ENCODE data around the gene GPR137B. TPM values are rescaled to one million over a fixed set of nuclear protein-coding genes. Genes with fewer than 3 reads are reported as not detected.

The GPR137B gene
- total RNA-seq, 1 donor from 2014 or later: 11.8 TPM

GRCh38 chr1:236150986-236151385 lies 8.6 kb downstream of the GPR137B start:
- H3K27me3 Mint-ChIP-seq (ENCODE audit: low read depth): no peaks in the 10 kb centered on the region
- no peak overlapping the region for H3K27ac Mint-ChIP-seq (ENCODE audit: unreplicated experiment)
- no peak for DNase-seq (ENCODE audit: low read depth, low spot score)
- H3K9me3 Mint-ChIP-seq: no peaks in the 10 kb centered on the region
- H3K4me1 Mint-ChIP-seq: peaks cover 39% of the 10 kb centered on the region
- H3K4me3 Mint-ChIP-seq: no peak overlapping the region
- H3K36me3 Mint-ChIP-seq (ENCODE audit: low read depth): no peaks in the 10 kb centered on the region
- no peak for TF ChIP-seq CTCF (conservative IDR thresholded peaks at IDR 0.05)

DNA sequence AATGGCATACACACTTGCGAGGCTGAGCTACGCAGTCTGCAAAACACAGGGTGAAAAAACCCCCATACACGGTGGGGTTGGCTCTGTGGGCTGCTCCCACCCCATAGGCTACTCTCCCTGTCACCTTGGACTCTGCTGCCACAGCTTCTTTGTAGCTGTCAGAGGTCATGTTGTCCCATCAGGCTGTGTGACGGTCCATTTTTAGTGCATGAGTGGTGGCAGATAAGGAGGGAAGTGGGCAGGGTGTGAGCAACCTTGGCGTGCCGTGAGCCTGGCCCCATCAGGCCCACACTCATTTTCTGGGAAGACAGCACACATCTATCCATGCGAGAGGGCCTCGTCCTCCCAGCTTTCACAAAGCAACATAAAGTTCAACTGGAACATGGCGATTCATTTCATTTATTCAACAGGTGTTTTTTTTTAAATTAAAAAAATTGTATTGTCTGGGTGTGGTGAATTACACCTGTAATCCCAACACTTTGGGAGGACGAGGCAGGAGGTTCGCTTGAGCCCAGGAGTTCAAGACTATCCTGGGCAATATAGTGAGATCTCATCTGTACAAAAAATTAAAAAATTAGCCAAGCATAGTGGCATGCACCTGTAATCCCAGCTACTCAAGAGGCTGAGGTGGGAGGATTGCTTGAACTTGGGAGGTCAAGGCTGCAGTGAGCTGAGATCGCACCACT lies 9.5 kb downstream of the GPR137B start:
- H3K27me3 Mint-ChIP-seq (ENCODE audit: low read depth): no peaks in the 10 kb centered on the region
- DNase-seq (ENCODE audit: low read depth, low spot score): no peak
- no peak for TF ChIP-seq CTCF (conservative IDR thresholded peaks at IDR 0.05)
- no peaks in the 10 kb centered on the region for H3K9me3 Mint-ChIP-seq
- no peaks in the 10 kb centered on the region for H3K36me3 Mint-ChIP-seq (ENCODE audit: low read depth)
- H3K27ac Mint-ChIP-seq (ENCODE audit: unreplicated experiment): no peak overlapping the region
- no peak overlapping the region for H3K4me3 Mint-ChIP-seq
- H3K4me1 Mint-ChIP-seq: peaks cover 39% of the 10 kb centered on the region

- H3K36me3 Mint-ChIP-seq (ENCODE audit: low read depth): no peaks in the 10 kb centered on the region
- H3K4me3 Mint-ChIP-seq: no peak overlapping the region
- H3K27me3 Mint-ChIP-seq (ENCODE audit: low read depth): no peaks in the 10 kb centered on the region
- TF ChIP-seq CTCF (conservative IDR thresholded peaks at IDR 0.05): no peak
- DNase-seq (ENCODE audit: low read depth, low spot score): no peak
- H3K4me1 Mint-ChIP-seq: peaks cover 46% of the 10 kb centered on the region
- H3K27ac Mint-ChIP-seq (ENCODE audit: unreplicated experiment): no peak overlapping the region
- H3K9me3 Mint-ChIP-seq: no peaks in the 10 kb centered on the region
These were observed 11.8 kb downstream of the GPR137B start for GRCh38 chr1:236154126-236154525.

GRCh38 chr1:236154671-236155398 lies 12.5 kb downstream of the GPR137B start:
- TF ChIP-seq CTCF (conservative IDR thresholded peaks at IDR 0.05): no peak
- Mint-ChIP-seq H3K9me3 (no peaks in the 10 kb centered on the region), H3K27ac (ENCODE audit: unreplicated experiment) (peak overlapping the region; percentile 4), H3K4me1 (peaks cover 47% of the 10 kb centered on the region), H3K4me3 (no peak overlapping the region), H3K27me3 (ENCODE audit: low read depth) (no peaks in the 10 kb centered on the region), H3K36me3 (ENCODE audit: low read depth) (no peaks in the 10 kb centered on the region)
- no peak for DNase-seq (ENCODE audit: low read depth, low spot score)

- no peak for TF ChIP-seq CTCF (conservative IDR thresholded peaks at IDR 0.05)
- no peaks in the 10 kb centered on the region for H3K27me3 Mint-ChIP-seq (ENCODE audit: low read depth)
- H3K9me3 Mint-ChIP-seq: no peaks in the 10 kb centered on the region
- peak overlapping the region; percentile 4 for H3K27ac Mint-ChIP-seq (ENCODE audit: unreplicated experiment)
- H3K36me3 Mint-ChIP-seq (ENCODE audit: low read depth): no peaks in the 10 kb centered on the region
- H3K4me3 Mint-ChIP-seq: no peak overlapping the region
- DNase-seq (ENCODE audit: low read depth, low spot score): no peak
- H3K4me1 Mint-ChIP-seq: peaks cover 44% of the 10 kb centered on the region
These were observed 13.0 kb downstream of the GPR137B start for GRCh38 chr1:236155399-236155767.
